Psoas muscle (tissue), 8 donors: ENCODE measurements around the gene SLCO3A1. TPM values are rescaled to one million over a fixed set of nuclear protein-coding genes. Genes with fewer than 3 reads are reported as not detected.

Experiments used
- ATAC-seq, 4 donors: fragments of 200-7000 bp; cut with Tn5 transposase; one replicate each; pipeline ENCODE4 v1.9.1; 2020; ENCODE audit warnings: moderate library complexity in 3 of 4, mild to moderate bottlenecking in 2 of 4
- DNase-seq, 2 donors: peaks; one replicate each; pipeline ENCODE4 v3.0.0-alpha.2; 2020
- H3K27ac ChIP-seq: fragments of 200-600 bp; one replicate; pipeline ENCODE4 v1.8.0; 2022
- H3K27me3 ChIP-seq, 3 donors: fragments of 200-600 bp in 1 of 3; one replicate each; pipeline versions ENCODE4 v1.6.1 to v1.8.0; 2013 to 2022; ENCODE audit warnings: low read length in 2 of 3, mild to moderate bottlenecking in 2 of 3, moderate library complexity in 1 of 3; ENCODE audit not compliant: insufficient read depth in 3 of 3
- H3K36me3 ChIP-seq, 2 donors: fragments of 200-600 bp in 1 of 2; one replicate each; pipeline versions ENCODE4 v1.6.1 to v1.8.0; 2013 to 2022; ENCODE audit warnings: low read depth in 1 of 2, mild to moderate bottlenecking in 1 of 2, moderate library complexity in 1 of 2; ENCODE audit not compliant: insufficient read depth in 1 of 2
- H3K4me1 ChIP-seq: fragments of 200-600 bp; one replicate; pipeline ENCODE4 v1.8.0; 2022
- H3K4me3 ChIP-seq: fragments of 200-600 bp; one replicate; pipeline ENCODE4 v1.8.0; 2022; ENCODE audit warnings: mild to moderate bottlenecking
- H3K9me3 ChIP-seq: fragments of 200-600 bp; one replicate; pipeline ENCODE4 v1.8.0; 2022
- WGBS, 3 donors: extraction: QIAGEN DNeasy Blood & Tissue Kit; methylation state at CpG; one replicate each; pipeline versions ENCODE4 v1.1.6 to v1.1.7; 2013; 5-methylcytosine and 5-hydroxymethylcytosine counted together
- intact Hi-C, 2 donors: fragments of 100-400 bp; cut with DNase I; formaldehyde crosslinking; loops; one replicate each; pipeline versions ENCODE4 v1.11.0 to v1.14.2; 2022
- polyA plus RNA-seq, 3 donors: library from polyadenylated mRNA; stranded (reverse); fragments of 200-250 nt; gene quantifications; one replicate each; pipeline ENCODE4 v1.2.3, GENCODE V29; 2013
- total RNA-seq, 4 donors: library from RNA; stranded (reverse); fragmentation: NEBNext Ultra II Directional in 2 of 4; extraction: Animal tissue kit (Norgen Biotek cat#: 25700) in 2 of 4; gene quantifications; one replicate each; pipeline versions ENCODE4 v1.2.1 to v1.2.4, GENCODE V29; 2021 to 2023
- TF ChIP-seq, protein P1 (sequence below): fragments of 200-600 bp; IDR thresholded peaks from one replicate; pipeline ENCODE4 v1.8.0; 2022; ENCODE audit warnings: antibody characterized with exemption
- donor health status: healthy with polysubstance abuse.
- donor health status: DM: no; HTN: no; CAD: no; lungs with moderate emphysema.
- donor health status: Bipolar disorder and iron deficiency.
- donor health status: healthy.
- donor health status: DM: yes; HTN: yes; CAD: no.
- donor health status: DM: no; HTN: no; CAD: no.
- donor health status: DM: no; HTN: no; CAD: no.
- donor health status: DM: yes; HTN: yes; CAD: no.

SLCO3A1 gene
- total and polyA plus RNA-seq, 7 donors: 3.5 to 10.3 (median 9.4) TPM

DNA sequence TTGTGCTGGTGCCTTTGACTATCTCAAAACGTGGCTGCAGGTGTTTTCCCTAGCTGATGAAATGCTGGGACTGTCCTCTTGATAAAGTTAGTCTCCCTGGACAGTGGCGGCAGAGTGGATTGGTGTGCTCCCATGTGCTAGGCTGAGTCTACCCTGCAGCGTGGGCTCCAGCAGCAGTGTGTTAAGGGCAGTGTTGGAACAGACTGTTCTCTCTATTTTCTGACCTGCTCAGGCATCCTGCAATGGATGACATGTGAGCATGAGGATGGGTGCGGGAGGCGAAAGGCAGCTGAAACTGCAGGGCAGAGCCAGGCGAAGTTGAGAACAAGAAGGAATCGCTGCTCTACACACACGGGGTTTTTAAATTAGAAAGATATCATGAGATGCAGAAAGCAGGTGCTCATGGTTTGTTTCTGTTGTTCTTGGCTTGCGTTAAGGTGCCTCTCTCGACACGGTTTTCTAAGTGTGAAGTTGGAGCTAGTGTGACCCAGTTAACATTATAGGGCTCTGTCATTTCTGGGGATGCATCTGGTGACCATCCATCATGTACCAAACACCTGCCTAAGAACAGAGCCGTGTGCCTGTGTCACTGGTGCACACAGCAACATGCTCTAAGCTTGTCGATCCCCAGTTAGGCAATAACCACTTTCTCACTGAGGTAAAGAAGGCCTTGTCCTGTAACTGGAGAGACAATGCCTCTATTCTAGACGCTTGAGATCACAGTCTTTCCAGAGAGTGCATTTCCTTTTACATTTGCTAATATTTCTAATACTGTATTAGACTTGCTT lies 44.3 kb downstream of the SLCO3A1 start:
- H3K4me3 ChIP-seq: no peak overlapping the region
- 24 to 52% (median 30%) methylated on average over 14 of the region's 14 CpGs for WGBS, 3 donors
- H3K9me3 ChIP-seq: peaks cover 9% of the 10 kb centered on the region
- H3K27me3 ChIP-seq: no peaks in the 10 kb centered on the region
- peak; percentile 91 to 95 (median 94) for ATAC-seq
- intact Hi-C loops: no loop called here
- peak in 1 of 2 donors; percentile 57 for DNase-seq
- TF ChIP-seq, protein P1, sequence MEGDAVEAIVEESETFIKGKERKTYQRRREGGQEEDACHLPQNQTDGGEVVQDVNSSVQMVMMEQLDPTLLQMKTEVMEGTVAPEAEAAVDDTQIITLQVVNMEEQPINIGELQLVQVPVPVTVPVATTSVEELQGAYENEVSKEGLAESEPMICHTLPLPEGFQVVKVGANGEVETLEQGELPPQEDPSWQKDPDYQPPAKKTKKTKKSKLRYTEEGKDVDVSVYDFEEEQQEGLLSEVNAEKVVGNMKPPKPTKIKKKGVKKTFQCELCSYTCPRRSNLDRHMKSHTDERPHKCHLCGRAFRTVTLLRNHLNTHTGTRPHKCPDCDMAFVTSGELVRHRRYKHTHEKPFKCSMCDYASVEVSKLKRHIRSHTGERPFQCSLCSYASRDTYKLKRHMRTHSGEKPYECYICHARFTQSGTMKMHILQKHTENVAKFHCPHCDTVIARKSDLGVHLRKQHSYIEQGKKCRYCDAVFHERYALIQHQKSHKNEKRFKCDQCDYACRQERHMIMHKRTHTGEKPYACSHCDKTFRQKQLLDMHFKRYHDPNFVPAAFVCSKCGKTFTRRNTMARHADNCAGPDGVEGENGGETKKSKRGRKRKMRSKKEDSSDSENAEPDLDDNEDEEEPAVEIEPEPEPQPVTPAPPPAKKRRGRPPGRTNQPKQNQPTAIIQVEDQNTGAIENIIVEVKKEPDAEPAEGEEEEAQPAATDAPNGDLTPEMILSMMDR: no peak
- peaks cover 10% of the 10 kb centered on the region for H3K4me1 ChIP-seq
- H3K36me3 ChIP-seq: no peaks in the 10 kb centered on the region
- peak overlapping the region; percentile 64 for H3K27ac ChIP-seq

DNA sequence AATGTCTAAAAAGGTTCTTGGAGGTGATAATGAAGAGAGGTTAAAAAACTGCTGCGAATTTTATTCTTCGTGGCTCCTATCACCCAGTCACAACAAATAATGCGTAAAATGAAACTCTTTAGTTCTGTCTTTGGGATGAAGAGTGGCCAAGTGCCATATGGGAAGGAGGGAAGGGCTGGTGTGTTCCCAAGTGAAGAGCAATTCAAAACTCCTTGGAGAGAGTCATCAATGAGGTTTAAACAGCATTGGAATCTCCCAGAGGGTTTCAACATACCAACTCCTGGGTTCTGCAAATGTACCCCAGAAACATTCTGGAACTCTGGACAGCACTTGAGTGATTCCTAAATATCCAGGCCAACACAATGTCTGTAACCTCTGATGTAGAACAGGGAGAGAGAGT lies 45.3 kb downstream of the SLCO3A1 start:
- 92 to 98% (median 94%) methylated on average over 3 of the region's 3 CpGs for WGBS, 3 donors
- no peaks in the 10 kb centered on the region for H3K27me3 ChIP-seq
- no peaks in the 10 kb centered on the region for H3K36me3 ChIP-seq
- intact Hi-C loops: no loop called here
- ATAC-seq (no peak), DNase-seq (no peak)
- H3K9me3 ChIP-seq: peaks cover 9% of the 10 kb centered on the region
- H3K27ac ChIP-seq: no peak overlapping the region
- TF ChIP-seq, protein P1: no peak
- H3K4me1 ChIP-seq: peaks cover 10% of the 10 kb centered on the region
- no peak overlapping the region for H3K4me3 ChIP-seq

DNA sequence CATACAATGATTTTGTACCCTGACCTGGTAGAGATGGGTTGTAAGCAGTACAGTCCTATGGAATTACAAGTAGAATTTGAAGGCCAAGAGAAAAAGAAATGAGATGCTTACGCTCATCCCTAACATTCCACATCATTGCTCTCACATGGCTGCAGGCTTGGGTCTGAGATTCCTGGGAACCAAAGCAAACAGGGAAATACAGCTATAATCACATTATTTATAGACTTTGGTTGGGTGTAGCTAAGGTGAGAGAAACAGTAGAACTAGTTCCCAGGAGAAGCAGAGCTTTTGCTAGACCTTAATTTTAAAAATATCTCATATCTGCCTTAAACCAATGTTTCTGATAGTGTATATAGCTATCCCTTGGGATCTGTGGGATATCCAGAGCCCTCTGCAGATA lies 51.4 kb downstream of the SLCO3A1 start:
- TF ChIP-seq, protein P1: no peak
- 97 to 100% (median 100%) methylated on average over 1 of the region's 1 CpG for WGBS, 3 donors
- no peak for ATAC-seq
- H3K4me3 ChIP-seq: no peak overlapping the region
- no peaks in the 10 kb centered on the region for H3K27me3 ChIP-seq
- intact Hi-C loops: no loop called here
- H3K9me3 ChIP-seq: peaks cover 9% of the 10 kb centered on the region
- H3K27ac ChIP-seq: no peak overlapping the region
- H3K36me3 ChIP-seq: no peaks in the 10 kb centered on the region
- no peak for DNase-seq
- H3K4me1 ChIP-seq: no peaks in the 10 kb centered on the region

DNA sequence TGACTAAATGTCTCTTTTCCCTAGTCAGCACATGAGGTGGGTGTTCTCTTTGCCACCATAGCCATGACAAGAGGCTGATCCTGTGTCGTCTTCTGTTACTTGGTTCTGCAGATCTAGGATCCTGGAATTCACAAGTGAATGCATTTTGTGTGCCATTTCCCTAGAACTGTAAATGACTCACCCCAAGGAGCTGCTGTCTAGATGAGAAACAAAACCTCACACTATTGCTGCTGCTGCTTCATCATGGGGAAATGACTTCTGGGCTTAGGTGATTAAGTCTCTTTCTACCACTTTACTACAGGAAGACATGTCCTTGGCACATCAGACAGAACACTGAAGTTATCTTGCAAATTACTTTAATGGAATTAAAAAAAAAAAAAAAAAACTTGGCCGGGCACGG lies 54.9 kb downstream of the SLCO3A1 start:
- Histone ChIP-seq H3K36me3 (no peaks in the 10 kb centered on the region), H3K27ac (no peak overlapping the region), H3K4me1 (no peaks in the 10 kb centered on the region), H3K9me3 (no peaks in the 10 kb centered on the region), H3K4me3 (no peak overlapping the region), H3K27me3 (no peaks in the 10 kb centered on the region)
- no peak for DNase-seq
- intact Hi-C loops: no loop called here
- no peak for ATAC-seq
- TF ChIP-seq, protein P1: no peak
- WGBS, 3 donors: 93 to 96% (median 94%) methylated on average over 1 to 3 of the region's 3 CpGs

DNA sequence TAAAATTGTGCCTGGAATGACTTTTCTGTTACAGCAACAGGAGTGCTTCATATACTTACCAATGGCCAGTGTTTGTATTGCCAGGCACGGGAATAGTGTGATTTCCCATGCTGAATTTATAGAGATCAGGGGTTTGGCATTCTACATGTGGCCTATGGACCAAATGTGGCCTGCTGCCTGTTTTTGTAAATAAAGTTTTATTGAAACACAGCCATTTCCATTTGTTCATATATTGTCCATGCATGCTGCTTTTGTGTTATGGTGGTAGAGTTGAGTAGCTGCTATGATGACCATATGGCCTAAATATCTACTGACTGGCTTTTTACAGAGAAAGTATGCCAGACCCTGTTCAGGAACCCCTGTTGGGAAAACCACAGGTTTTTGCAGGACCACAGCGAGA lies 55.6 kb downstream of the SLCO3A1 start:
- Histone ChIP-seq H3K36me3 (no peaks in the 10 kb centered on the region), H3K4me3 (no peak overlapping the region), H3K27ac (no peak overlapping the region), H3K4me1 (no peaks in the 10 kb centered on the region), H3K27me3 (no peaks in the 10 kb centered on the region), H3K9me3 (no peaks in the 10 kb centered on the region)
- DNase-seq (no peak), ATAC-seq (no peak)
- intact Hi-C loops: no loop called here
- TF ChIP-seq, protein P1: no peak
- WGBS, 3 donors: 95 to 100% (median 96%) methylated on average over 2 of the region's 2 CpGs
